PFSK-1 (cell line): Measurements from ENCODE around the gene TMUB1.

Source experiments
- REST ChIP-seq, 2 experiments: IDR thresholded peaks; 2 replicates each; pipeline versions ENCODE4 v1.6.1 to v1.8.0; 2011 to 2012; ENCODE audit warnings: low read depth in 2 of 2, low read length in 2 of 2, control low read depth in 1 of 2, inconsistent platforms in 1 of 2, mild to moderate bottlenecking in 1 of 2, moderate library complexity in 1 of 2; ENCODE audit not compliant: insufficient read depth in 1 of 2
- TAF1 ChIP-seq: IDR thresholded peaks from 2 replicates; pipeline ENCODE4 v1.6.1; 2012; ENCODE audit warnings: low read length, control low read depth, borderline replicate concordance; ENCODE audit not compliant: insufficient read depth

- TF ChIP-seq REST (IDR thresholded peaks at IDR 0.05; ENCODE audit: insufficient read depth in 1 of 2, low read depth in 2 of 2, low read length in 2 of 2) (no peak), TAF1 (no peak)
Observed at GRCh38 chr7:151056283-151056665, 27.0 kb downstream of the TMUB1 start.
